Measurements from ENCODE around the gene PROB1. TPM values are rescaled to one million over a fixed set of nuclear protein-coding genes. Genes with fewer than 3 reads are reported as not detected.
"Not testable (repeated sequence)": the region's sequence is repeated elsewhere in the genome, so short reads cannot be mapped to it uniquely, and the experiment has no call there.

Gene PROB1
- total RNA-seq, 1 donor from 2014 or later, result 3.0 TPM

- no peak for DNase-seq (ENCODE audit: low spot score)
Observed at GRCh38 chr5:139413153-139413552, 18.2 kb upstream of the PROB1 start.

- no peak for DNase-seq (ENCODE audit: low spot score)
Observed at GRCh38 chr5:139410993-139411828, 16.3 kb upstream of the PROB1 start.

GRCh38 chr5:139410121-139410992, 15.5 kb upstream of the PROB1 start:
- DNase-seq (ENCODE audit: low spot score), result no peak

GRCh38 chr5:139409116-139409515, 14.2 kb upstream of the PROB1 start:
- not testable (repeated sequence) for DNase-seq (ENCODE audit: low spot score)

GRCh38 chr5:139408191-139408590, 13.3 kb upstream of the PROB1 start:
- no peak for DNase-seq (ENCODE audit: low spot score)

- no peak for DNase-seq (ENCODE audit: low spot score)
Observed at GRCh38 chr5:139407517-139407916, 12.6 kb upstream of the PROB1 start.

GRCh38 chr5:139406963-139407362, 12.1 kb upstream of the PROB1 start:
- no peak for DNase-seq (ENCODE audit: low spot score)

GRCh38 chr5:139404484-139404840, 9.6 kb upstream of the PROB1 start:
- DNase-seq (ENCODE audit: low spot score), result no peak

GRCh38 chr5:139403787-139404483, 9.0 kb upstream of the PROB1 start, which contains the start of gene SPATA24:
SPATA24 (minus strand) TSS chr5:139404089; CDS start chr5:139404060, 29 bp downstream.
- peak; percentile 98 for DNase-seq (ENCODE audit: low spot score)

- DNase-seq (ENCODE audit: low spot score), result no peak
Observed at GRCh38 chr5:139403418-139403786, 8.5 kb upstream of the PROB1 start.

- DNase-seq (ENCODE audit: low spot score), result no peak
Observed at GRCh38 chr5:139402561-139403158, 7.8 kb upstream of the PROB1 start.

- no peak for DNase-seq (ENCODE audit: low spot score)
Observed at GRCh38 chr5:139401546-139401945, 6.6 kb upstream of the PROB1 start.

GRCh38 chr5:139399501-139400121, 4.7 kb upstream of the PROB1 start:
- DNase-seq (ENCODE audit: low spot score), result no peak

- DNase-seq (ENCODE audit: low spot score), result no peak
Observed at GRCh38 chr5:139397921-139398320, 3.0 kb upstream of the PROB1 start.

- DNase-seq (ENCODE audit: low spot score), result no peak
Observed at GRCh38 chr5:139396691-139397090, 1.8 kb upstream of the PROB1 start.

- DNase-seq (ENCODE audit: low spot score), result no peak
Observed at GRCh38 chr5:139395844-139396640, 1.1 kb upstream of the PROB1 start.

GRCh38 chr5:139394123-139394653, 716 bp downstream of the PROB1 start:
- peak; percentile 39 for DNase-seq (ENCODE audit: low spot score)

- no peak for DNase-seq (ENCODE audit: low spot score)
Observed at GRCh38 chr5:139393497-139394122, 1.3 kb downstream of the PROB1 start.

GRCh38 chr5:139392678-139393496, 2.0 kb downstream of the PROB1 start:
- peak; percentile 56 for DNase-seq (ENCODE audit: low spot score)
